WTC11 (cell line): Measurements from ENCODE around the gene CSPG5. TPM values are rescaled to one million over a fixed set of nuclear protein-coding genes. Genes with fewer than 3 reads are reported as not detected.

ENCODE experiments used
- ATAC-seq: fragments of 200-7000 bp; cut with Tn5 transposase; 2 replicates; pipeline ENCODE4 v1.10.0; 2021; ENCODE audit warnings: mild to moderate bottlenecking, moderate library complexity
- CTCF ChIA-PET: fragments of 300-600 bp; sonication (Branson Sonifier 250); formaldehyde crosslinking; loops from one replicate; lab custom pipeline; 2021; ENCODE audit warnings: antibody characterized with exemption; lab: Charles Lee
- POLR2A ChIA-PET: fragments of 350-600 bp; sonication (Branson Sonifier 250); formaldehyde crosslinking; loops from one replicate; lab custom pipeline; 2021; ENCODE audit warnings: antibody characterized with exemption; lab: Charles Lee
- DNase-seq: peaks from one replicate; pipeline ENCODE4 v3.0.0; 2021; ENCODE audit warnings: low spot score
- H3K27ac Mint-ChIP-seq: 2 replicates; pipeline ENCODE4 v1.8.0; 2021; ENCODE audit warnings: mixed read lengths
- H3K27me3 Mint-ChIP-seq: 2 replicates; pipeline ENCODE4 v1.8.0; 2021; ENCODE audit warnings: low read depth, mild to moderate bottlenecking, moderate library complexity, mixed read lengths
- H3K36me3 Mint-ChIP-seq: 2 replicates; pipeline ENCODE4 v1.8.0; 2021; ENCODE audit warnings: mixed read lengths
- H3K4me1 Mint-ChIP-seq: 2 replicates; pipeline ENCODE4 v1.8.0; 2022; ENCODE audit warnings: mixed read lengths
- H3K4me3 Mint-ChIP-seq: 2 replicates; pipeline ENCODE4 v1.8.0; 2021; ENCODE audit warnings: mild to moderate bottlenecking, moderate library complexity, mixed read lengths
- H3K9me3 Mint-ChIP-seq: 2 replicates; pipeline ENCODE4 v1.8.0; 2021; ENCODE audit warnings: mixed read lengths
- ATF2 ChIP-seq: sonication (generic); formaldehyde crosslinking; IDR thresholded peaks from 2 replicates; pipeline ENCODE4 v1.8.1; 2022; ENCODE audit warnings: low read depth, missing genetic modification reagents, borderline replicate concordance
- ATF6 ChIP-seq: sonication (generic); formaldehyde crosslinking; IDR thresholded peaks from 2 replicates; pipeline ENCODE4 v1.8.1; 2023; ENCODE audit warnings: mild to moderate bottlenecking, missing genetic modification reagents
- EMX1 ChIP-seq: fragments of 250-450 bp; sonication (Bioruptor Pico); IDR thresholded peaks from 2 replicates; pipeline ENCODE4 v1.8.0; 2021; ENCODE audit warnings: mild to moderate bottlenecking
- GRHL2 ChIP-seq: fragments of 250-450 bp; sonication (Bioruptor Pico); IDR thresholded peaks from 2 replicates; pipeline ENCODE4 v1.8.0; 2022; ENCODE audit warnings: mild to moderate bottlenecking, moderate library complexity; ENCODE audit not compliant: insufficient replicate concordance, severe bottlenecking
- MLX ChIP-seq: sonication (generic); formaldehyde crosslinking; IDR thresholded peaks from 2 replicates; pipeline ENCODE4 v1.8.1; 2023; ENCODE audit warnings: mild to moderate bottlenecking, missing genetic modification reagents, moderate library complexity
- NFATC4 ChIP-seq: fragments of 250-450 bp; sonication (Bioruptor Pico); IDR thresholded peaks from 2 replicates; pipeline ENCODE4 v1.9.0; 2021; ENCODE audit warnings: mild to moderate bottlenecking
- NFYB ChIP-seq: sonication (generic); formaldehyde crosslinking; conservative IDR thresholded peaks from 2 replicates; pipeline ENCODE4 v1.8.0; 2022; ENCODE audit warnings: low read depth, missing genetic modification reagents
- NR1H2 ChIP-seq: sonication (generic); formaldehyde crosslinking; IDR thresholded peaks from 2 replicates; pipeline ENCODE4 v1.9.0; 2021; ENCODE audit warnings: mild to moderate bottlenecking, moderate library complexity, missing genetic modification reagents
- NR2C2 ChIP-seq: sonication (generic); formaldehyde crosslinking; IDR thresholded peaks from 2 replicates; pipeline ENCODE4 v1.8.0; 2022; ENCODE audit warnings: mild to moderate bottlenecking, missing genetic modification reagents
- PREB ChIP-seq: sonication (generic); formaldehyde crosslinking; IDR thresholded peaks from 2 replicates; pipeline ENCODE4 v1.8.1; 2022; ENCODE audit warnings: mild to moderate bottlenecking, missing genetic modification reagents, moderate library complexity, borderline replicate concordance
- RELA ChIP-seq: sonication (generic); formaldehyde crosslinking; IDR thresholded peaks from 2 replicates; pipeline ENCODE4 v1.8.1; 2022; ENCODE audit warnings: missing genetic modification reagents, mild to moderate bottlenecking, borderline replicate concordance
- SMAD4 ChIP-seq: sonication (generic); formaldehyde crosslinking; IDR thresholded peaks from 2 replicates; pipeline ENCODE4 v1.8.0; 2022; ENCODE audit warnings: mild to moderate bottlenecking, missing genetic modification reagents
- TEAD1 ChIP-seq: sonication (generic); formaldehyde crosslinking; IDR thresholded peaks from 2 replicates; pipeline ENCODE4 v1.8.0; 2022; ENCODE audit warnings: mild to moderate bottlenecking, missing genetic modification reagents
- ZNF219 ChIP-seq: sonication (generic); formaldehyde crosslinking; IDR thresholded peaks from 2 replicates; pipeline ENCODE4 v1.8.0; 2023; ENCODE audit warnings: missing genetic modification reagents, mild to moderate bottlenecking, borderline replicate concordance
- ZNF232 ChIP-seq: sonication (generic); formaldehyde crosslinking; IDR thresholded peaks from 2 replicates; pipeline ENCODE4 v1.8.0; 2022; ENCODE audit warnings: mild to moderate bottlenecking, missing genetic modification reagents
- ZNF396 ChIP-seq: fragments of 250-450 bp; sonication (Bioruptor Pico); IDR thresholded peaks from 2 replicates; pipeline ENCODE4 v1.8.0; 2021; ENCODE audit warnings: mild to moderate bottlenecking, moderate library complexity, borderline replicate concordance
- ZNF423 ChIP-seq: fragments of 250-450 bp; sonication (Bioruptor Pico); IDR thresholded peaks from 2 replicates; pipeline ENCODE4 v2.1.2; 2022; ENCODE audit warnings: mild to moderate bottlenecking, moderate library complexity
- ZNF425 ChIP-seq: fragments of 250-450 bp; sonication (Bioruptor Pico); conservative IDR thresholded peaks from 2 replicates; pipeline ENCODE4 v1.9.0; 2021; ENCODE audit warnings: mild to moderate bottlenecking
- total RNA-seq: library from RNA; stranded (reverse); gene quantifications from 3 replicates; pipeline ENCODE4 v1.2.3, GENCODE V29; 2021
- TF ChIP-seq, protein P1 (sequence below): sonication (generic); formaldehyde crosslinking; IDR thresholded peaks from 2 replicates; pipeline ENCODE4 v1.8.0; 2022; ENCODE audit warnings: missing genetic modification reagents
- TF ChIP-seq, protein P2 (sequence below): fragments of 250-450 bp; sonication (Bioruptor Pico); IDR thresholded peaks from 2 replicates; pipeline ENCODE4 v1.9.0; 2021; ENCODE audit warnings: mild to moderate bottlenecking

CSPG5 gene
- total RNA-seq, 1 experiment from 2014 or later = 3.3 TPM

GRCh38 chr3:47571391-47572175 is 7.1 kb downstream of the CSPG5 start:
- TF ChIP-seq NR1H2 (CRISPR knock-in tag) (no peak), SMAD4 (no peak), NFYB (CRISPR knock-in tag) (no peak), EMX1 (CRISPR knock-in tag) (no peak), ZNF423 (CRISPR knock-in tag) (no peak), ZNF219 (no peak), MLX (CRISPR knock-in tag) (no peak), RELA (CRISPR knock-in tag) (no peak), ATF6 (CRISPR knock-in tag) (no peak), ZNF425 (CRISPR knock-in tag) (no peak)
- TF ChIP-seq, all 79 proteins: peak for 0
- Mint-ChIP-seq H3K27ac (no peak overlapping the region), H3K36me3 (no peaks in the 10 kb centered on the region), H3K9me3 (no peaks in the 10 kb centered on the region), H3K4me1 (no peaks in the 10 kb centered on the region; the same call in 1 of the 2 replicates), H3K27me3 (peaks cover 22% of the 10 kb centered on the region), H3K4me3 (no peak overlapping the region)
- POLR2A ChIA-PET = interaction anchor here (0.6 kb wide), 1 partner anchor 76 kb away, joined by 7 read pairs; no protein-coding TSS in a partner anchor
- ATAC-seq (no peak), DNase-seq (no peak)
- CTCF ChIA-PET = interaction anchor here (1.3 to 1.7 kb wide), 4 partner anchors 49 to 266 kb away, joined by 3 to 5 read pairs (median 4); no protein-coding TSS in a partner anchor

- Mint-ChIP-seq H3K36me3 (no peaks in the 10 kb centered on the region), H3K27ac (no peak overlapping the region), H3K4me1 (no peaks in the 10 kb centered on the region), H3K4me3 (no peak overlapping the region), H3K9me3 (no peaks in the 10 kb centered on the region), H3K27me3 (peaks cover 4% of the 10 kb centered on the region; the same call in 1 of the 2 replicates)
- ATAC-seq (no peak), DNase-seq (no peak)
- CTCF ChIA-PET = interaction anchor here (0.5 kb wide), 1 partner anchor 50 kb away, joined by 4 read pairs; no protein-coding TSS in a partner anchor
- POLR2A ChIA-PET = no interaction called here
- TF ChIP-seq NFATC4 (no peak), ATF2 (no peak), TEAD1 (CRISPR knock-in tag) (no peak), GRHL2 (CRISPR knock-in tag) (no peak), NR2C2 (no peak), PREB (CRISPR knock-in tag) (no peak), ZNF396 (CRISPR knock-in tag) (no peak), ZNF232 (CRISPR knock-in tag) (no peak), ZNF425 (CRISPR knock-in tag) (no peak)
- TF ChIP-seq, protein P1, sequence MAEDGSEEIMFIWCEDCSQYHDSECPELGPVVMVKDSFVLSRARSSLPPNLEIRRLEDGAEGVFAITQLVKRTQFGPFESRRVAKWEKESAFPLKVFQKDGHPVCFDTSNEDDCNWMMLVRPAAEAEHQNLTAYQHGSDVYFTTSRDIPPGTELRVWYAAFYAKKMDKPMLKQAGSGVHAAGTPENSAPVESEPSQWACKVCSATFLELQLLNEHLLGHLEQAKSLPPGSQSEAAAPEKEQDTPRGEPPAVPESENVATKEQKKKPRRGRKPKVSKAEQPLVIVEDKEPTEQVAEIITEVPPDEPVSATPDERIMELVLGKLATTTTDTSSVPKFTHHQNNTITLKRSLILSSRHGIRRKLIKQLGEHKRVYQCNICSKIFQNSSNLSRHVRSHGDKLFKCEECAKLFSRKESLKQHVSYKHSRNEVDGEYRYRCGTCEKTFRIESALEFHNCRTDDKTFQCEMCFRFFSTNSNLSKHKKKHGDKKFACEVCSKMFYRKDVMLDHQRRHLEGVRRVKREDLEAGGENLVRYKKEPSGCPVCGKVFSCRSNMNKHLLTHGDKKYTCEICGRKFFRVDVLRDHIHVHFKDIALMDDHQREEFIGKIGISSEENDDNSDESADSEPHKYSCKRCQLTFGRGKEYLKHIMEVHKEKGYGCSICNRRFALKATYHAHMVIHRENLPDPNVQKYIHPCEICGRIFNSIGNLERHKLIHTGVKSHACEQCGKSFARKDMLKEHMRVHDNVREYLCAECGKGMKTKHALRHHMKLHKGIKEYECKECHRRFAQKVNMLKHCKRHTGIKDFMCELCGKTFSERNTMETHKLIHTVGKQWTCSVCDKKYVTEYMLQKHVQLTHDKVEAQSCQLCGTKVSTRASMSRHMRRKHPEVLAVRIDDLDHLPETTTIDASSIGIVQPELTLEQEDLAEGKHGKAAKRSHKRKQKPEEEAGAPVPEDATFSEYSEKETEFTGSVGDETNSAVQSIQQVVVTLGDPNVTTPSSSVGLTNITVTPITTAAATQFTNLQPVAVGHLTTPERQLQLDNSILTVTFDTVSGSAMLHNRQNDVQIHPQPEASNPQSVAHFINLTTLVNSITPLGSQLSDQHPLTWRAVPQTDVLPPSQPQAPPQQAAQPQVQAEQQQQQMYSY = no peak
- TF ChIP-seq, protein P2, sequence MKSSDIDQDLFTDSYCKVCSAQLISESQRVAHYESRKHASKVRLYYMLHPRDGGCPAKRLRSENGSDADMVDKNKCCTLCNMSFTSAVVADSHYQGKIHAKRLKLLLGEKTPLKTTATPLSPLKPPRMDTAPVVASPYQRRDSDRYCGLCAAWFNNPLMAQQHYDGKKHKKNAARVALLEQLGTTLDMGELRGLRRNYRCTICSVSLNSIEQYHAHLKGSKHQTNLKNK (CRISPR knock-in tag) = no peak
These were observed 9.8 kb downstream of the CSPG5 start for GRCh38 chr3:47568901-47569300.
